HCEC 1CT (cell line): ENCODE measurements around the gene ACOT6.
"Not testable (repeated sequence)": the region's sequence is repeated elsewhere in the genome, so short reads cannot be mapped to it uniquely, and the experiment has no call there.

Source experiments
- DNase-seq: peaks from one replicate; pipeline ENCODE4 v3.0.0-alpha.2; 2017

The ACOT6 gene

GRCh38 chr14:73602994-73603393, 9.3 kb upstream of the ACOT6 start:
- DNase-seq, result no peak

GRCh38 chr14:73606271-73606670, 6.0 kb upstream of the ACOT6 start:
- no peak for DNase-seq

- no peak for DNase-seq
Observed at GRCh38 chr14:73607241-73607640, 5.1 kb upstream of the ACOT6 start.

- peak; percentile 30 for DNase-seq
Observed at GRCh38 chr14:73610687-73611086, 1.6 kb upstream of the ACOT6 start.

- peak; percentile 20 for DNase-seq
Observed at GRCh38 chr14:73613046-73613383, 698 bp downstream of the ACOT6 start.

- no peak for DNase-seq
Observed at GRCh38 chr14:73613419-73613963, 1.2 kb downstream of the ACOT6 start.

GRCh38 chr14:73616831-73617230, 4.5 kb downstream of the ACOT6 start:
- no peak for DNase-seq

GRCh38 chr14:73619524-73619923, 7.2 kb downstream of the ACOT6 start:
- DNase-seq, result no peak

- DNase-seq, result no peak
Observed at GRCh38 chr14:73620268-73620667, 8.0 kb downstream of the ACOT6 start.

GRCh38 chr14:73623504-73624054, 11.3 kb downstream of the ACOT6 start:
- no peak for DNase-seq

- no peak for DNase-seq
Observed at GRCh38 chr14:73625706-73626105, 13.4 kb downstream of the ACOT6 start.

GRCh38 chr14:73627151-73627558, 14.8 kb downstream of the ACOT6 start:
- DNase-seq, result no peak

GRCh38 chr14:73630009-73630780, 17.9 kb downstream of the ACOT6 start:
- no peak for DNase-seq

- peak; percentile 66 for DNase-seq
Observed at GRCh38 chr14:73633116-73634010, 21.0 kb downstream of the ACOT6 start.

GRCh38 chr14:73634011-73634833, 21.9 kb downstream of the ACOT6 start:
- DNase-seq, result no peak

GRCh38 chr14:73636355-73636754, 24.0 kb downstream of the ACOT6 start:
- not testable (repeated sequence) for DNase-seq

GRCh38 chr14:73637830-73638229, 25.5 kb downstream of the ACOT6 start:
- no peak for DNase-seq

- DNase-seq, result no peak
Observed at GRCh38 chr14:73640796-73641365, 28.6 kb downstream of the ACOT6 start.

GRCh38 chr14:73644531-73645247, 32.4 kb downstream of the ACOT6 start, which contains the start of gene DNAL1:
Gene DNAL1, plus strand, starts transcription at chr14:73644986. Its CDS starts 54 bp downstream, at chr14:73645040.
- peak; percentile 92 for DNase-seq

GRCh38 chr14:73645248-73645610, 32.9 kb downstream of the ACOT6 start:
- no peak for DNase-seq

GRCh38 chr14:73651005-73651404, 38.7 kb downstream of the ACOT6 start:
- no peak for DNase-seq
